Diencephalon (tissue), 1 donor: ENCODE results near the gene SHOC1. TPM values are rescaled to one million over a fixed set of nuclear protein-coding genes. Genes with fewer than 3 reads are reported as not detected.

ENCODE experiments used
- small RNA-seq: library from RNA; depleted of rRNA; stranded (forward); fragments of <200 nt; gene quantifications from one replicate; pipeline ENCODE3, GENCODE V24; 2014
- total RNA-seq: library from RNA; depleted of rRNA; stranded (reverse); fragments of >200 nt; gene quantifications from one replicate; pipeline ENCODE4 v1.2.3, GENCODE V29; 2014

SHOC1 gene
- total RNA-seq, result not detected

GRCh38 chr9:111794835-111795556 lies at the start of gene SHOC1:
SHOC1 (minus strand) TSS chr9:111794937; CDS start chr9:111791418, 3,519 bp downstream.

Small RNAs within 50 kb of the gene (small RNA-seq; reads per million reads assigned to genes)
- not detected for gene RNU6-1013P

Other genes starting within 250 kb of the SHOC1 start
- 25.1 TPM for gene PTGR1, start 195.3 kb downstream of the SHOC1 start, total RNA-seq
- gene DNAJC25, start 163.6 kb downstream of the SHOC1 start, total RNA-seq, result 8.1 TPM
- gene GNG10, start 133.3 kb downstream of the SHOC1 start, total RNA-seq, result 34.1 TPM
- 83.7 TPM for gene UGCG, start 101.9 kb upstream of the SHOC1 start, total RNA-seq